Activated naive CD8-positive, alpha-beta T cell (primary cell): Measurements from ENCODE around the gene BMP5.

Experiments used
- H3K27ac Mint-ChIP-seq: one replicate; pipeline ENCODE4 v1.8.0; 2021; ENCODE audit warnings: mixed read lengths
- H3K27me3 Mint-ChIP-seq: one replicate; pipeline ENCODE4 v1.8.0; 2021; ENCODE audit warnings: mixed read lengths
- H3K36me3 Mint-ChIP-seq: one replicate; pipeline ENCODE4 v1.8.0; 2021; ENCODE audit warnings: mixed read lengths
- H3K4me1 Mint-ChIP-seq: one replicate; pipeline ENCODE4 v1.8.0; 2021; ENCODE audit warnings: low read depth, mixed read lengths
- H3K4me3 Mint-ChIP-seq: one replicate; pipeline ENCODE4 v1.8.0; 2021; ENCODE audit warnings: mild to moderate bottlenecking, mixed read lengths
- H3K9me3 Mint-ChIP-seq: one replicate; pipeline ENCODE4 v1.8.0; 2021; ENCODE audit warnings: low read depth, mixed read lengths

The BMP5 gene

GRCh38 chr6:55892749-55893357, 17.5 kb upstream of the BMP5 start:
- no peaks in the 10 kb centered on the region for H3K27me3 Mint-ChIP-seq

GRCh38 chr6:55888917-55889316, 13.5 kb upstream of the BMP5 start:
- H3K27me3 Mint-ChIP-seq, result no peaks in the 10 kb centered on the region
- H3K9me3 Mint-ChIP-seq, result peaks cover 9% of the 10 kb centered on the region
- H3K36me3 Mint-ChIP-seq, result no peaks in the 10 kb centered on the region
- no peak overlapping the region for H3K27ac Mint-ChIP-seq
- no peaks in the 10 kb centered on the region for H3K4me1 Mint-ChIP-seq
- no peak overlapping the region for H3K4me3 Mint-ChIP-seq

More at GRCh38 chr6:55892749-55893357, 17.5 kb upstream of the BMP5 start:
- Mint-ChIP-seq H3K9me3 (peaks cover 16% of the 10 kb centered on the region), H3K4me3 (no peak overlapping the region), H3K27ac (no peak overlapping the region), H3K36me3 (no peaks in the 10 kb centered on the region), H3K4me1 (no peaks in the 10 kb centered on the region)

GRCh38 chr6:55886185-55886836, 10.9 kb upstream of the BMP5 start:
- no peaks in the 10 kb centered on the region for H3K36me3 Mint-ChIP-seq
- H3K27me3 Mint-ChIP-seq, result no peaks in the 10 kb centered on the region
- H3K4me3 Mint-ChIP-seq, result no peak overlapping the region
- H3K9me3 Mint-ChIP-seq, result peaks cover 2% of the 10 kb centered on the region
- H3K27ac Mint-ChIP-seq, result no peak overlapping the region
- H3K4me1 Mint-ChIP-seq, result no peaks in the 10 kb centered on the region

GRCh38 chr6:55882718-55883569, 7.6 kb upstream of the BMP5 start:
- no peaks in the 10 kb centered on the region for H3K36me3 Mint-ChIP-seq
- no peaks in the 10 kb centered on the region for H3K27me3 Mint-ChIP-seq
- no peak overlapping the region for H3K4me3 Mint-ChIP-seq
- H3K27ac Mint-ChIP-seq, result no peak overlapping the region
- no peaks in the 10 kb centered on the region for H3K9me3 Mint-ChIP-seq
- no peaks in the 10 kb centered on the region for H3K4me1 Mint-ChIP-seq

- Mint-ChIP-seq H3K27me3 (no peaks in the 10 kb centered on the region), H3K4me3 (no peak overlapping the region), H3K36me3 (no peaks in the 10 kb centered on the region), H3K27ac (no peak overlapping the region), H3K9me3 (peaks cover 5% of the 10 kb centered on the region), H3K4me1 (no peaks in the 10 kb centered on the region)
Measured at GRCh38 chr6:55877283-55877682, 1.9 kb upstream of the BMP5 start.

GRCh38 chr6:55874316-55874715, 1.1 kb downstream of the BMP5 start:
- Mint-ChIP-seq H3K27me3 (no peaks in the 10 kb centered on the region), H3K4me1 (no peaks in the 10 kb centered on the region), H3K9me3 (peaks cover 5% of the 10 kb centered on the region), H3K36me3 (no peaks in the 10 kb centered on the region), H3K4me3 (no peak overlapping the region), H3K27ac (no peak overlapping the region)

- Mint-ChIP-seq H3K27ac (no peak overlapping the region), H3K36me3 (no peaks in the 10 kb centered on the region), H3K9me3 (peaks cover 5% of the 10 kb centered on the region), H3K4me1 (no peaks in the 10 kb centered on the region), H3K27me3 (no peaks in the 10 kb centered on the region), H3K4me3 (no peak overlapping the region)
Measured at GRCh38 chr6:55872866-55873265, 2.5 kb downstream of the BMP5 start.

- Mint-ChIP-seq H3K27ac (no peak overlapping the region), H3K9me3 (no peaks in the 10 kb centered on the region), H3K4me1 (no peaks in the 10 kb centered on the region), H3K4me3 (no peak overlapping the region), H3K36me3 (no peaks in the 10 kb centered on the region), H3K27me3 (no peaks in the 10 kb centered on the region)
Measured at GRCh38 chr6:55870181-55870813, 5.1 kb downstream of the BMP5 start.

GRCh38 chr6:55869674-55870073, 5.7 kb downstream of the BMP5 start:
- no peaks in the 10 kb centered on the region for H3K36me3 Mint-ChIP-seq

GRCh38 chr6:55868771-55869479, 6.5 kb downstream of the BMP5 start:
- Mint-ChIP-seq H3K27ac (no peak overlapping the region), H3K27me3 (no peaks in the 10 kb centered on the region), H3K4me1 (no peaks in the 10 kb centered on the region), H3K36me3 (no peaks in the 10 kb centered on the region), H3K4me3 (no peak overlapping the region), H3K9me3 (no peaks in the 10 kb centered on the region)

More at GRCh38 chr6:55869674-55870073, 5.7 kb downstream of the BMP5 start:
- H3K4me1 Mint-ChIP-seq, result no peaks in the 10 kb centered on the region
- H3K27me3 Mint-ChIP-seq, result no peaks in the 10 kb centered on the region
- H3K9me3 Mint-ChIP-seq, result no peaks in the 10 kb centered on the region
- no peak overlapping the region for H3K27ac Mint-ChIP-seq
- no peak overlapping the region for H3K4me3 Mint-ChIP-seq

GRCh38 chr6:55868176-55868575, 7.2 kb downstream of the BMP5 start:
- no peaks in the 10 kb centered on the region for H3K9me3 Mint-ChIP-seq
- no peaks in the 10 kb centered on the region for H3K27me3 Mint-ChIP-seq
- no peak overlapping the region for H3K4me3 Mint-ChIP-seq
- no peak overlapping the region for H3K27ac Mint-ChIP-seq
- no peaks in the 10 kb centered on the region for H3K4me1 Mint-ChIP-seq
- no peaks in the 10 kb centered on the region for H3K36me3 Mint-ChIP-seq

GRCh38 chr6:55866128-55866527, 9.3 kb downstream of the BMP5 start:
- Mint-ChIP-seq H3K27me3 (no peaks in the 10 kb centered on the region), H3K36me3 (no peaks in the 10 kb centered on the region), H3K4me3 (no peak overlapping the region), H3K9me3 (no peaks in the 10 kb centered on the region), H3K4me1 (no peaks in the 10 kb centered on the region), H3K27ac (no peak overlapping the region)

- H3K9me3 Mint-ChIP-seq, result peaks cover 3% of the 10 kb centered on the region
Measured at GRCh38 chr6:55853008-55854001, 22.1 kb downstream of the BMP5 start.

More at GRCh38 chr6:55853008-55854001, 22.1 kb downstream of the BMP5 start:
- no peak overlapping the region for H3K27ac Mint-ChIP-seq
- H3K27me3 Mint-ChIP-seq, result no peaks in the 10 kb centered on the region
- no peaks in the 10 kb centered on the region for H3K4me1 Mint-ChIP-seq
- no peaks in the 10 kb centered on the region for H3K36me3 Mint-ChIP-seq
- H3K4me3 Mint-ChIP-seq, result no peak overlapping the region
